ENCODE data around the gene DENND2D.

Gene DENND2D

DNA sequence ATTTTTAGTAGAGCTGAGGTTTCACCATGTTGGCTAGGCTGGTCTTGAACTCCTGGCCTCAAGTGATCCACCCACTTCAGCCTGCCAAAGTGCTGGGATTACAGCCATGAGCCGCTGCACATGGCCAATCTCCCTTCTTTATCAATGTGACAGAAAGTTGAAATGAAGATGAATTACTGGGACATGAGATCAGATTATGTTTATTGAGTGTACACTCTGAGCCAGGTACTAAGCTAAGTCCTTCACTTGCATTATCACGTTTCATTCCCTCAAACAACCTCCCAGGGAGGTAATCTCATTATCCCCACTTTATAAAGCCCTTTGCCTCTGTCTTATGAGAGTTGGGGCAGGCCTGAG lies 20.8 kb upstream of the DENND2D start (continued):
- TF ChIP-seq BCL11B (tag by site-specific recombination; IDR thresholded peaks at IDR 0.05; ENCODE audit: low read depth) (no peak), ZNF585B (tag by site-specific recombination; IDR thresholded peaks at IDR 0.05) (no peak), ZNF404 (tag by site-specific recombination; IDR thresholded peaks at IDR 0.05) (no peak), ZNF623 (tag by site-specific recombination; IDR thresholded peaks at IDR 0.05) (no peak), ZNF10 (tag by site-specific recombination; IDR thresholded peaks at IDR 0.05) (no peak), ZSCAN16 (tag by site-specific recombination; IDR thresholded peaks at IDR 0.05) (no peak), ZBTB21 (tag by site-specific recombination; IDR thresholded peaks at IDR 0.05) (no peak), PRDM1 (tag by site-specific recombination; IDR thresholded peaks at IDR 0.05) (no peak), YY2 (tag by site-specific recombination; IDR thresholded peaks at IDR 0.05) (no peak), BCL11A (tag by site-specific recombination; IDR thresholded peaks at IDR 0.05; ENCODE audit: low read depth) (no peak), ZNF132 (tag by site-specific recombination; IDR thresholded peaks at IDR 0.05; ENCODE audit: borderline replicate concordance) (no peak), YY1 (tag by site-specific recombination; IDR thresholded peaks at IDR 0.05) (no peak), ZNF302 (tag by site-specific recombination; IDR thresholded peaks at IDR 0.05; ENCODE audit: low read depth) (no peak), ZNF23 (tag by site-specific recombination; IDR thresholded peaks at IDR 0.05; ENCODE audit: borderline replicate concordance) (no peak), ZNF701 (tag by site-specific recombination; IDR thresholded peaks at IDR 0.05) (no peak), ZNF596 (tag by site-specific recombination; IDR thresholded peaks at IDR 0.05) (no peak), KLF16 (tag by site-specific recombination; IDR thresholded peaks at IDR 0.05) (no peak), ZNF37A (tag by site-specific recombination; IDR thresholded peaks at IDR 0.05) (no peak), ZNF121 (tag by site-specific recombination; IDR thresholded peaks at IDR 0.05) (no peak), WT1 (tag by site-specific recombination; IDR thresholded peaks at IDR 0.05) (peak; percentile 75), ZFP41 (tag by site-specific recombination; IDR thresholded peaks at IDR 0.05; ENCODE audit: borderline replicate concordance) (no peak), ZNF48 (tag by site-specific recombination; IDR thresholded peaks at IDR 0.05) (no peak), ZNF274 (IDR thresholded peaks at IDR 0.05; ENCODE audit: low read length) (no peak), ZNF274 (tag by site-specific recombination; IDR thresholded peaks at IDR 0.05; ENCODE audit: borderline replicate concordance) (no peak), SP2 (tag by site-specific recombination; IDR thresholded peaks at IDR 0.05) (no peak), ZNF114 (tag by site-specific recombination; IDR thresholded peaks at IDR 0.05) (no peak), ZFP37 (tag by site-specific recombination; IDR thresholded peaks at IDR 0.05) (no peak), KLF1 (tag by site-specific recombination; IDR thresholded peaks at IDR 0.05) (no peak), FEZF1 (tag by site-specific recombination; IDR thresholded peaks at IDR 0.05) (peak; percentile 54)
- TF ChIP-seq, protein P1, sequence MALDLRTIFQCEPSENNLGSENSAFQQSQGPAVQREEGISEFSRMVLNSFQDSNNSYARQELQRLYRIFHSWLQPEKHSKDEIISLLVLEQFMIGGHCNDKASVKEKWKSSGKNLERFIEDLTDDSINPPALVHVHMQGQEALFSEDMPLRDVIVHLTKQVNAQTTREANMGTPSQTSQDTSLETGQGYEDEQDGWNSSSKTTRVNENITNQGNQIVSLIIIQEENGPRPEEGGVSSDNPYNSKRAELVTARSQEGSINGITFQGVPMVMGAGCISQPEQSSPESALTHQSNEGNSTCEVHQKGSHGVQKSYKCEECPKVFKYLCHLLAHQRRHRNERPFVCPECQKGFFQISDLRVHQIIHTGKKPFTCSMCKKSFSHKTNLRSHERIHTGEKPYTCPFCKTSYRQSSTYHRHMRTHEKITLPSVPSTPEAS (tag by site-specific recombination; IDR thresholded peaks at IDR 0.05) = no peak
- TF ChIP-seq, protein P2, sequence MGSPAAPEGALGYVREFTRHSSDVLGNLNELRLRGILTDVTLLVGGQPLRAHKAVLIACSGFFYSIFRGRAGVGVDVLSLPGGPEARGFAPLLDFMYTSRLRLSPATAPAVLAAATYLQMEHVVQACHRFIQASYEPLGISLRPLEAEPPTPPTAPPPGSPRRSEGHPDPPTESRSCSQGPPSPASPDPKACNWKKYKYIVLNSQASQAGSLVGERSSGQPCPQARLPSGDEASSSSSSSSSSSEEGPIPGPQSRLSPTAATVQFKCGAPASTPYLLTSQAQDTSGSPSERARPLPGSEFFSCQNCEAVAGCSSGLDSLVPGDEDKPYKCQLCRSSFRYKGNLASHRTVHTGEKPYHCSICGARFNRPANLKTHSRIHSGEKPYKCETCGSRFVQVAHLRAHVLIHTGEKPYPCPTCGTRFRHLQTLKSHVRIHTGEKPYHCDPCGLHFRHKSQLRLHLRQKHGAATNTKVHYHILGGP (tag by site-specific recombination; IDR thresholded peaks at IDR 0.05) = no peak
- TF ChIP-seq, protein P3, sequence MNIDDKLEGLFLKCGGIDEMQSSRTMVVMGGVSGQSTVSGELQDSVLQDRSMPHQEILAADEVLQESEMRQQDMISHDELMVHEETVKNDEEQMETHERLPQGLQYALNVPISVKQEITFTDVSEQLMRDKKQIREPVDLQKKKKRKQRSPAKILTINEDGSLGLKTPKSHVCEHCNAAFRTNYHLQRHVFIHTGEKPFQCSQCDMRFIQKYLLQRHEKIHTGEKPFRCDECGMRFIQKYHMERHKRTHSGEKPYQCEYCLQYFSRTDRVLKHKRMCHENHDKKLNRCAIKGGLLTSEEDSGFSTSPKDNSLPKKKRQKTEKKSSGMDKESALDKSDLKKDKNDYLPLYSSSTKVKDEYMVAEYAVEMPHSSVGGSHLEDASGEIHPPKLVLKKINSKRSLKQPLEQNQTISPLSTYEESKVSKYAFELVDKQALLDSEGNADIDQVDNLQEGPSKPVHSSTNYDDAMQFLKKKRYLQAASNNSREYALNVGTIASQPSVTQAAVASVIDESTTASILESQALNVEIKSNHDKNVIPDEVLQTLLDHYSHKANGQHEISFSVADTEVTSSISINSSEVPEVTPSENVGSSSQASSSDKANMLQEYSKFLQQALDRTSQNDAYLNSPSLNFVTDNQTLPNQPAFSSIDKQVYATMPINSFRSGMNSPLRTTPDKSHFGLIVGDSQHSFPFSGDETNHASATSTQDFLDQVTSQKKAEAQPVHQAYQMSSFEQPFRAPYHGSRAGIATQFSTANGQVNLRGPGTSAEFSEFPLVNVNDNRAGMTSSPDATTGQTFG (tag by site-specific recombination; IDR thresholded peaks at IDR 0.05; ENCODE audit: borderline replicate concordance) = no peak
- TF ChIP-seq, protein P4, sequence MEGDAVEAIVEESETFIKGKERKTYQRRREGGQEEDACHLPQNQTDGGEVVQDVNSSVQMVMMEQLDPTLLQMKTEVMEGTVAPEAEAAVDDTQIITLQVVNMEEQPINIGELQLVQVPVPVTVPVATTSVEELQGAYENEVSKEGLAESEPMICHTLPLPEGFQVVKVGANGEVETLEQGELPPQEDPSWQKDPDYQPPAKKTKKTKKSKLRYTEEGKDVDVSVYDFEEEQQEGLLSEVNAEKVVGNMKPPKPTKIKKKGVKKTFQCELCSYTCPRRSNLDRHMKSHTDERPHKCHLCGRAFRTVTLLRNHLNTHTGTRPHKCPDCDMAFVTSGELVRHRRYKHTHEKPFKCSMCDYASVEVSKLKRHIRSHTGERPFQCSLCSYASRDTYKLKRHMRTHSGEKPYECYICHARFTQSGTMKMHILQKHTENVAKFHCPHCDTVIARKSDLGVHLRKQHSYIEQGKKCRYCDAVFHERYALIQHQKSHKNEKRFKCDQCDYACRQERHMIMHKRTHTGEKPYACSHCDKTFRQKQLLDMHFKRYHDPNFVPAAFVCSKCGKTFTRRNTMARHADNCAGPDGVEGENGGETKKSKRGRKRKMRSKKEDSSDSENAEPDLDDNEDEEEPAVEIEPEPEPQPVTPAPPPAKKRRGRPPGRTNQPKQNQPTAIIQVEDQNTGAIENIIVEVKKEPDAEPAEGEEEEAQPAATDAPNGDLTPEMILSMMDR (tag by site-specific recombination; IDR thresholded peaks at IDR 0.05) = no peak
- TF ChIP-seq, protein P5, sequence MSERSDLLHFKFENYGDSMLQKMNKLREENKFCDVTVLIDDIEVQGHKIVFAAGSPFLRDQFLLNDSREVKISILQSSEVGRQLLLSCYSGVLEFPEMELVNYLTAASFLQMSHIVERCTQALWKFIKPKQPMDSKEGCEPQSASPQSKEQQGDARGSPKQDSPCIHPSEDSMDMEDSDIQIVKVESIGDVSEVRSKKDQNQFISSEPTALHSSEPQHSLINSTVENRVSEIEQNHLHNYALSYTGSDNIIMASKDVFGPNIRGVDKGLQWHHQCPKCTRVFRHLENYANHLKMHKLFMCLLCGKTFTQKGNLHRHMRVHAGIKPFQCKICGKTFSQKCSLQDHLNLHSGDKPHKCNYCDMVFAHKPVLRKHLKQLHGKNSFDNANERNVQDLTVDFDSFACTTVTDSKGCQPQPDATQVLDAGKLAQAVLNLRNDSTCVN (tag by site-specific recombination; optimal IDR thresholded peaks at IDR 0.05) = no peak
- TF ChIP-seq, protein P6, sequence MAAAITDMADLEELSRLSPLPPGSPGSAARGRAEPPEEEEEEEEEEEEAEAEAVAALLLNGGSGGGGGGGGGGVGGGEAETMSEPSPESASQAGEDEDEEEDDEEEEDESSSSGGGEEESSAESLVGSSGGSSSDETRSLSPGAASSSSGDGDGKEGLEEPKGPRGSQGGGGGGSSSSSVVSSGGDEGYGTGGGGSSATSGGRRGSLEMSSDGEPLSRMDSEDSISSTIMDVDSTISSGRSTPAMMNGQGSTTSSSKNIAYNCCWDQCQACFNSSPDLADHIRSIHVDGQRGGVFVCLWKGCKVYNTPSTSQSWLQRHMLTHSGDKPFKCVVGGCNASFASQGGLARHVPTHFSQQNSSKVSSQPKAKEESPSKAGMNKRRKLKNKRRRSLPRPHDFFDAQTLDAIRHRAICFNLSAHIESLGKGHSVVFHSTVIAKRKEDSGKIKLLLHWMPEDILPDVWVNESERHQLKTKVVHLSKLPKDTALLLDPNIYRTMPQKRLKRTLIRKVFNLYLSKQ (tag by site-specific recombination; IDR thresholded peaks at IDR 0.05; ENCODE audit: borderline replicate concordance) = no peak
